BJ (cell line): ENCODE data around the gene NHSL1. TPM values are rescaled to one million over a fixed set of nuclear protein-coding genes. Genes with fewer than 3 reads are reported as not detected.
"Not testable (repeated sequence)": the region's sequence is repeated elsewhere in the genome, so short reads cannot be mapped to it uniquely, and the experiment has no call there.

Experiments
- CTCF ChIA-PET: fragments of 350-600 bp; formaldehyde crosslinking; extraction: SDS; loops from one replicate; lab custom pipeline; 2021; ENCODE audit warnings: antibody characterized with exemption, inconsistent platforms; lab: Yijun Ruan, JAX
- POLR2A ChIA-PET: fragments of 300-600 bp; sonication (Branson Sonifier 250); formaldehyde crosslinking; extraction: SDS; loops from one replicate; lab custom pipeline; 2021; ENCODE audit warnings: antibody characterized with exemption; lab: Charles Lee
- DNase-seq: peaks from one replicate; pipeline ENCODE4 v3.0.0-alpha.2; 2011; ENCODE audit warnings: low read depth
- H3K27me3 ChIP-seq: 2 replicates; pipeline ENCODE4 v1.6.0; 2011; ENCODE audit warnings: low read length; ENCODE audit not compliant: control insufficient read depth, insufficient read depth
- H3K36me3 ChIP-seq: 2 replicates; pipeline ENCODE4 v1.5.1; 2011; ENCODE audit warnings: low read length; ENCODE audit not compliant: control insufficient read depth, insufficient read depth
- H3K4me3 ChIP-seq: 2 replicates; pipeline ENCODE4 v1.5.1; 2011; ENCODE audit warnings: low read depth, mild to moderate bottlenecking, control low read depth, low read length
- polyA plus RNA-seq: library from polyadenylated mRNA; depleted of rRNA; stranded (reverse); fragments of >200 nt; gene quantifications from 2 replicates; pipeline ENCODE4 v1.2.3, GENCODE V29; 2011
- TF ChIP-seq, protein P1 (sequence below): IDR thresholded peaks from 2 replicates; pipeline ENCODE4 v1.5.1; 2011; ENCODE audit warnings: low read depth, mild to moderate bottlenecking, control low read depth, inconsistent platforms, low read length, moderate library complexity; ENCODE audit not compliant: insufficient read depth

The NHSL1 gene
- polyA plus RNA-seq, 1 experiment: 3.6 TPM

DNA sequence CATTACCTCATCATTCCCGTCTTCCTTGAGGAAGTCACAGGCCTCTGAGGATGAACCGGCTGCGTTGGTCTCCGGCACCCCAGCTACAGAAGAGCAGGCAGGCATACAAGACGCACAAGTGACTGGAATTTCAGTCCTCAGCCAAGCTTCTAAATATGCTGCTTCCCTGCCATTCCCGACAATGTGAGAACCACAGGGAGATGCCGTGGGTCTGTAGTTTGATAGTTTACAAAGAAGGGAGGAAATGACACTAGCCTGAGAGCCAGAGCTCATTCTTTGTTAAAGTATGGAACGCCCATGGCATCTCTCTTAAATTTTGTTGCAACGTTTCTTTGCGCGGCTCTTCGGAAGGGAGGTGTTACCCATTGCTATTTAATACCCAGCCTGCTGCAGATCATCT is 69.5 kb downstream of the NHSL1 start:
- POLR2A ChIA-PET: no interaction called here

DNA sequence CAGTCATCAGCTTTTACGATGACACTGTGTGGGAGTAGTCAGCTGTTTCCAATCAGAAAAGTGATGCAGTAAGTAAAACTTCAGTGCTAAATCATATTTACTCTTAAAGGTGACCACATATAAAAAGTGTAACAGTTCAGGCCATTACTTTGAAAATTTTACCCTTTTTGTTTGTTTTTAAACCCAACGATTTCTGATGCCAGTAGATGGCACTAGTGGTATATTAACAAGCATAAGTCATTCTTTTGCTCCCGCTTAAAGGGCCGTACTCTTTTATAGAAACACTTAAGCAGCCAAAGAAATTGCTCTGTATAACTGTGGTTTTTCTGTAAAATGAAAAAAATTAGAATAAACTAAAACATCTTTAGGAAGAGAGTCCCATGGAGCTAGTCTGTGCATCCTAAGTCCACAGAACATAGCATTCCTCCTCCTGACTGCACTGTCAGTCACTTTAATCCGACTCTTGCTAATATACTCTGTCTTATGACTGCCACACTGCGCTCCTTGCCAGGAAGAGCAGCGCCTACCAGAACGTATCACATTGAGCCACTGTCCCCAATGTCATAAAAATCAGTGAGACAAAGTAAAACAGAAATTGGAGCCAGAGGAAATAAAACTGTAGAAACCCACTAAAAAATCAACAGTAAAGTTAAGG is 70.2 kb downstream of the NHSL1 start:
- Histone ChIP-seq H3K27me3 (no peaks in the 10 kb centered on the region), H3K36me3 (no peaks in the 10 kb centered on the region; the same call in 1 of the 2 replicates), H3K4me3 (no peak overlapping the region)
- TF ChIP-seq, protein P1, sequence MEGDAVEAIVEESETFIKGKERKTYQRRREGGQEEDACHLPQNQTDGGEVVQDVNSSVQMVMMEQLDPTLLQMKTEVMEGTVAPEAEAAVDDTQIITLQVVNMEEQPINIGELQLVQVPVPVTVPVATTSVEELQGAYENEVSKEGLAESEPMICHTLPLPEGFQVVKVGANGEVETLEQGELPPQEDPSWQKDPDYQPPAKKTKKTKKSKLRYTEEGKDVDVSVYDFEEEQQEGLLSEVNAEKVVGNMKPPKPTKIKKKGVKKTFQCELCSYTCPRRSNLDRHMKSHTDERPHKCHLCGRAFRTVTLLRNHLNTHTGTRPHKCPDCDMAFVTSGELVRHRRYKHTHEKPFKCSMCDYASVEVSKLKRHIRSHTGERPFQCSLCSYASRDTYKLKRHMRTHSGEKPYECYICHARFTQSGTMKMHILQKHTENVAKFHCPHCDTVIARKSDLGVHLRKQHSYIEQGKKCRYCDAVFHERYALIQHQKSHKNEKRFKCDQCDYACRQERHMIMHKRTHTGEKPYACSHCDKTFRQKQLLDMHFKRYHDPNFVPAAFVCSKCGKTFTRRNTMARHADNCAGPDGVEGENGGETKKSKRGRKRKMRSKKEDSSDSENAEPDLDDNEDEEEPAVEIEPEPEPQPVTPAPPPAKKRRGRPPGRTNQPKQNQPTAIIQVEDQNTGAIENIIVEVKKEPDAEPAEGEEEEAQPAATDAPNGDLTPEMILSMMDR: peak; percentile 66
- CTCF ChIA-PET: interaction anchor here (0.5 to 8.5 kb wide), 21 partner anchors 11 to 327 kb away, joined by 3 to 95 read pairs (median 7); partner anchors contain the start of gene NHSL1
- no peak for DNase-seq
- POLR2A ChIA-PET: no interaction called here

More for the DNA sequence above, 69.5 kb downstream of the NHSL1 start:
- Histone ChIP-seq H3K4me3 (no peak overlapping the region), H3K36me3 (no peaks in the 10 kb centered on the region), H3K27me3 (no peaks in the 10 kb centered on the region)
- CTCF ChIA-PET: interaction anchor here (0.6 to 8.5 kb wide), 22 partner anchors 10 to 344 kb away, joined by 3 to 95 read pairs (median 7); partner anchors contain the start of genes CCDC28A and NHSL1
- no peak for DNase-seq
- TF ChIP-seq, protein P1: no peak

DNA sequence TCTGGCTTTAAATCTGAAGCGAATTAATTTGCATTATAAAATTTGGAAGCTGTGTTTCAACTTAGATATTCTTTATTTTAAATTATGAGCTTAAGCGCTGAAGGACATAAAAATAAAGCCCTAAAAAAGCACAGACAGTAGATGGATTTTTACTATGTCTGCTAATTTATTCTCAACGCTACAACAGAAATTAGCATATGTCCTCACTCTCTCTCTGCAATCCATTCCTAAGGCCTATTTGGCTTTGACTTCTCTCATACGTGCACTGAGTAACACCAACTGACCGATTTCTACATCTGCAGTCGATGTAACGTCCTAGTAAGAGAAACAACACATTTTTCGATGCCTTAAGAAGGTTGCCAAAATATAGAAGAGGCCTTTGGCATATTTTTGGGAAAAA is 71.6 kb downstream of the NHSL1 start:
- ChIA-PET POLR2A (no interaction called here), CTCF (interaction anchor here (0.6 to 8.5 kb wide), 10 partner anchors 13 to 312 kb away, joined by 3 to 95 read pairs (median 7); no protein-coding TSS in a partner anchor)

DNA sequence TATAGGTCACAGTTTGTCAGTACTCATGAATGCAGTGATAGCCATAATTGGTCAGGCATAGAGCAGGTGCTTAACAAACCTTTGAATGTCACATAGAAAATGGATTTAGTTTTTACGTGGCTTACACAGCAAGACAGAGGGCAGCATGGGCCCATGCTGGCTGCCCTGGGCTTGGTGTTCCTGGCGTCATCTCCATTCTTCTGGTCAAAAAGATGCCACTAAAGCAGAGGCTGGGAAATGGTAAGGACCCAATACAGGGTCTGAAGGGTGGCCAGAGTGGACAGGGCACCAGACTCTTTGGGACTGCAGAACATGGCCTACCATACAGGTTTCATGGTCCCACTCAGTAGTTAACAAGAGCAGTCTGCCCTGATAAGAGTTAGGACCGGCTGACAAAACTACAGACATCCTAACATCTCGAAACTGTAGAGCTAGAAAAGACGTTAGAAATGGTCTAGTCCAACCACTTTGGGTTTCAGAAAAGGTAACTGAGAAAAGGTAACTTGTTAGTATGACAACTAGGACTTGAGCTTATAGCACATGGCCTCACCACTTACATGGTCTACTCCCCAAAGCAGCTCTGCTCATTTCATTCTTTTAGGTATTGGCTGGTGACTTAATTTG is 72.7 kb downstream of the NHSL1 start:
- CTCF ChIA-PET: interaction anchor here (0.7 to 8.5 kb wide), 7 partner anchors 12 to 311 kb away, joined by 3 to 95 read pairs (median 8); no protein-coding TSS in a partner anchor
- TF ChIP-seq, protein P1: no peak

More for the DNA sequence above, 71.6 kb downstream of the NHSL1 start:
- DNase-seq: no peak
- no peaks in the 10 kb centered on the region for H3K27me3 ChIP-seq
- no peak overlapping the region for H3K4me3 ChIP-seq
- TF ChIP-seq, protein P1: no peak
- H3K36me3 ChIP-seq: no peaks in the 10 kb centered on the region; the same call in 1 of the 2 replicates

DNA sequence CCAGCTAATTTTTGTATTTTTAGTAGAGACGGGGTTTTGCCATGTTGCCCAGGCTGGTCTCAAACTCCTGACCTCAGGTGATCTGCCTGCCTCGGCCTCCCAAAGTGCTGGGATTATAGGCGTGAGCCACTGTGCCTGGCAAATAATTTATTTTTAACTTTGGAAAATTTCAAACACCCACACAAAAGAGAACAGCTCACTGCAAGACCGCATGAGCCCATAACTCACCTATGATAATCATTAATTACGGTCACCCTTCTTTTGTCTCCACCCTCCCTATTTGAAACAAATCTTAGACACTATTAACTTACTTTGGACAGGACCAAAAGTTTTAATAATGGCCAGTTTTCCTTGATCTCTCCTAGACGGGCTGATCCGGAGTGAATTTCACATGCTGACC is 74.0 kb downstream of the NHSL1 start:
- H3K36me3 ChIP-seq, H3K27me3 ChIP-seq, POLR2A ChIA-PET, H3K4me3 ChIP-seq, DNase-seq: not testable (repeated sequence)
- CTCF ChIA-PET: interaction anchor here (3.0 to 8.5 kb wide), 3 partner anchors 85 to 166 kb away, joined by 10 to 95 read pairs (median 91); no protein-coding TSS in a partner anchor

More for the DNA sequence above, 72.7 kb downstream of the NHSL1 start:
- POLR2A ChIA-PET: no interaction called here
- Histone ChIP-seq H3K27me3 (no peaks in the 10 kb centered on the region), H3K36me3 (no peaks in the 10 kb centered on the region; the same call in 1 of the 2 replicates), H3K4me3 (no peak overlapping the region)
- DNase-seq: no peak
